Activated CD4-positive, alpha-beta T cell treated with anti-CD3 and anti-CD28 coated beads for 36 hours (primary cell): ENCODE measurements around the gene BATF2. TPM values are rescaled to one million over a fixed set of nuclear protein-coding genes. Genes with fewer than 3 reads are reported as not detected.
"Not testable (repeated sequence)": the region's sequence is repeated elsewhere in the genome, so short reads cannot be mapped to it uniquely, and the experiment has no call there.

Experiments used
- ATAC-seq: fragments of 200-7000 bp; cut with Tn5 transposase; one replicate; pipeline ENCODE4 v1.10.0; 2021; ENCODE audit warnings: mild to moderate bottlenecking, moderate library complexity
- CTCF ChIA-PET: fragments of 350-600 bp; sonication (Branson Sonifier 250); formaldehyde crosslinking; loops from one replicate; lab custom pipeline; 2021; ENCODE audit warnings: antibody characterized with exemption; lab: Charles Lee
- POLR2A ChIA-PET: fragments of 350-600 bp; sonication (Branson Sonifier 250); formaldehyde crosslinking; loops from one replicate; lab custom pipeline; 2021; ENCODE audit warnings: antibody characterized with exemption, inconsistent platforms; lab: Charles Lee
- DNase-seq: peaks from one replicate; pipeline ENCODE4 v3.0.0-alpha.2; 2020
- H3K27ac Mint-ChIP-seq: one replicate; pipeline ENCODE4 v1.8.0; 2021; ENCODE audit warnings: mixed read lengths
- H3K27me3 Mint-ChIP-seq: one replicate; pipeline ENCODE4 v1.8.0; 2021; ENCODE audit warnings: mixed read lengths
- H3K36me3 Mint-ChIP-seq: one replicate; pipeline ENCODE4 v1.8.0; 2021; ENCODE audit warnings: low read depth, mixed read lengths
- H3K4me1 Mint-ChIP-seq: one replicate; pipeline ENCODE4 v1.8.0; 2021; ENCODE audit warnings: mixed read lengths
- H3K4me3 Mint-ChIP-seq: one replicate; pipeline ENCODE4 v1.8.0; 2021; ENCODE audit warnings: mild to moderate bottlenecking, moderate library complexity, mixed read lengths
- H3K9me3 Mint-ChIP-seq: one replicate; pipeline ENCODE4 v1.8.0; 2021; ENCODE audit warnings: low read depth, mixed read lengths
- intact Hi-C, 2 experiments: fragments of 100-400 bp; cut with DNase I in 1 of 2; cut with micrococcal nuclease in 1 of 2; formaldehyde crosslinking; loops; one replicate each; pipeline versions ENCODE4 v1.14.2 to v1.15.1; 2022 to 2024; cut with DNase I, micrococcal nuclease
- total RNA-seq, 2 experiments: library from RNA; stranded (reverse); gene quantifications; one replicate each; pipeline ENCODE4 v1.2.3, GENCODE V29; 2021

The BATF2 gene
- total RNA-seq, 2 experiments from 2014 or later = not detected

GRCh38 chr11:65013888-65014725 lies 17.3 kb upstream of the BATF2 start, which contains the start of gene ARL2:
TSS of gene ARL2 (plus strand) at chr11:65014160. CDS start at chr11:65014208, 48 bp downstream.
- Mint-ChIP-seq H3K36me3 (peaks cover 16% of the 10 kb centered on the region), H3K27me3 (no peaks in the 10 kb centered on the region), H3K4me1 (peaks cover 25% of the 10 kb centered on the region), H3K4me3 (peak within 1 kb of the TSS; percentile 86), H3K9me3 (no peaks in the 10 kb centered on the region), H3K27ac (peak within 1 kb of the TSS; percentile 96)
- intact Hi-C loops = loop anchor here (1.0 to 5.0 kb wide), 17 partner anchors 13 to 303 kb away; partner anchors contain the start of genes ATG2A (in 2 of the 2), SAC3D1 (in 2 of the 2), SNX15 (in 2 of the 2) and VPS51 (in 2 of the 2)
- DNase-seq (peak; percentile 90), ATAC-seq (peak; percentile 74)
- ChIA-PET CTCF (interaction anchor here (0.6 to 3.1 kb wide), 25 partner anchors 13 to 307 kb away, joined by 3 to 41 read pairs (median 3); partner anchors contain the start of genes BATF2, CDC42BPG, MAJIN and SF1), POLR2A (interaction anchor here (0.6 kb wide), 2 partner anchors 27 to 253 kb away, joined by 3 to 4 read pairs; partner anchors contain the start of gene SAC3D1)

GRCh38 chr11:65013130-65013887 lies 16.5 kb upstream of the BATF2 start:
- peaks cover 25% of the 10 kb centered on the region for H3K4me1 Mint-ChIP-seq
- peaks cover 14% of the 10 kb centered on the region for H3K36me3 Mint-ChIP-seq
- DNase-seq (peak; percentile 96), ATAC-seq (peak; percentile 87)
- ChIA-PET POLR2A (interaction anchor here (0.6 kb wide), 1 partner anchor 252 kb away, joined by 4 read pairs; no protein-coding TSS in a partner anchor), CTCF (interaction anchor here (0.6 to 3.1 kb wide), 28 partner anchors 11 to 1813 kb away, joined by 3 to 41 read pairs (median 4); partner anchors contain the start of genes BATF2, CDC42BPG, MAJIN and SNX15)
- H3K27me3 Mint-ChIP-seq = no peaks in the 10 kb centered on the region
- peak overlapping the region; percentile 96 for H3K27ac Mint-ChIP-seq
- intact Hi-C loops = loop anchor here (1.0 to 5.0 kb wide), 10 partner anchors 27 to 304 kb away; partner anchors contain the start of genes ATG2A (in 2 of the 2), VPS51 (in 2 of the 2), ZNHIT2 (in 2 of the 2) and POLA2 (in 1 of the 2)
- peak overlapping the region; percentile 83 for H3K4me3 Mint-ChIP-seq
- no peaks in the 10 kb centered on the region for H3K9me3 Mint-ChIP-seq

- ATAC-seq (no peak), DNase-seq (no peak)
- Mint-ChIP-seq H3K27me3 (no peaks in the 10 kb centered on the region), H3K4me3 (no peak overlapping the region), H3K36me3 (no peaks in the 10 kb centered on the region), H3K27ac (no peak overlapping the region), H3K9me3 (no peaks in the 10 kb centered on the region), H3K4me1 (peaks cover 8% of the 10 kb centered on the region)
- ChIA-PET POLR2A (interaction anchor here (0.6 kb wide), 1 partner anchor 892 kb away, joined by 5 read pairs; no protein-coding TSS in a partner anchor), CTCF (interaction anchor here (0.6 kb wide), 1 partner anchor 168 kb away, joined by 3 read pairs; no protein-coding TSS in a partner anchor)
- intact Hi-C loops = no loop called here
Measured at GRCh38 chr11:65008873-65009272, 12.1 kb upstream of the BATF2 start.

GRCh38 chr11:65008016-65008415 lies 11.2 kb upstream of the BATF2 start:
- ChIA-PET CTCF (no interaction called here), POLR2A (no interaction called here)

GRCh38 chr11:65003968-65004367 lies 7.2 kb upstream of the BATF2 start:
- H3K9me3 Mint-ChIP-seq, ATAC-seq, H3K27ac Mint-ChIP-seq, H3K4me1 Mint-ChIP-seq, POLR2A ChIA-PET, intact Hi-C loops, DNase-seq, CTCF ChIA-PET, H3K36me3 Mint-ChIP-seq, H3K4me3 Mint-ChIP-seq, H3K27me3 Mint-ChIP-seq: not testable (repeated sequence)

More at GRCh38 chr11:65008016-65008415, 11.2 kb upstream of the BATF2 start:
- peaks cover 3% of the 10 kb centered on the region for H3K4me1 Mint-ChIP-seq
- H3K27me3 Mint-ChIP-seq = no peaks in the 10 kb centered on the region
- no peaks in the 10 kb centered on the region for H3K9me3 Mint-ChIP-seq
- H3K36me3 Mint-ChIP-seq = no peaks in the 10 kb centered on the region
- no peak overlapping the region for H3K27ac Mint-ChIP-seq
- no peak overlapping the region for H3K4me3 Mint-ChIP-seq
- ATAC-seq (no peak), DNase-seq (no peak)
- intact Hi-C loops = no loop called here

- intact Hi-C loops = no loop called here
- Mint-ChIP-seq H3K9me3 (no peaks in the 10 kb centered on the region), H3K36me3 (no peaks in the 10 kb centered on the region), H3K27me3 (no peaks in the 10 kb centered on the region), H3K4me1 (peaks cover 3% of the 10 kb centered on the region), H3K4me3 (no peak overlapping the region), H3K27ac (no peak overlapping the region)
- DNase-seq (no peak), ATAC-seq (no peak)
- CTCF ChIA-PET = interaction anchor here (0.6 to 1.3 kb wide), 2 partner anchors 9 to 327 kb away, joined by 3 read pairs; no protein-coding TSS in a partner anchor
- POLR2A ChIA-PET = no interaction called here
Measured at GRCh38 chr11:65003282-65003681, 6.5 kb upstream of the BATF2 start.

- ATAC-seq (no peak), DNase-seq (no peak)
- Mint-ChIP-seq H3K4me3 (no peak overlapping the region), H3K4me1 (peaks cover 4% of the 10 kb centered on the region), H3K27me3 (no peaks in the 10 kb centered on the region), H3K27ac (no peak overlapping the region), H3K36me3 (no peaks in the 10 kb centered on the region), H3K9me3 (no peaks in the 10 kb centered on the region)
- intact Hi-C loops = no loop called here
- ChIA-PET POLR2A (no interaction called here), CTCF (interaction anchor here (1.3 kb wide), 1 partner anchor 10 kb away, joined by 3 read pairs; no protein-coding TSS in a partner anchor)
Measured at GRCh38 chr11:65002706-65003105, 5.9 kb upstream of the BATF2 start.

- no peaks in the 10 kb centered on the region for H3K36me3 Mint-ChIP-seq
- H3K4me3 Mint-ChIP-seq = no peak overlapping the region
- POLR2A ChIA-PET = interaction anchor here (0.6 to 0.7 kb wide), 2 partner anchors 38 to 52 kb away, joined by 3 read pairs; no protein-coding TSS in a partner anchor
- H3K9me3 Mint-ChIP-seq = no peaks in the 10 kb centered on the region
- intact Hi-C loops = no loop called here
- ATAC-seq (no peak), DNase-seq (no peak)
- H3K4me1 Mint-ChIP-seq = peaks cover 8% of the 10 kb centered on the region
- CTCF ChIA-PET = interaction anchor here (0.8 to 1.0 kb wide), 2 partner anchors 13 to 150 kb away, joined by 3 read pairs; no protein-coding TSS in a partner anchor
- H3K27ac Mint-ChIP-seq = no peak overlapping the region
- peaks cover 5% of the 10 kb centered on the region for H3K27me3 Mint-ChIP-seq
Measured at GRCh38 chr11:64999478-64999877, 2.7 kb upstream of the BATF2 start.

GRCh38 chr11:64998690-64999431 lies 2.1 kb upstream of the BATF2 start:
- Mint-ChIP-seq H3K4me1 (peaks cover 8% of the 10 kb centered on the region), H3K27me3 (peaks cover 5% of the 10 kb centered on the region), H3K36me3 (no peaks in the 10 kb centered on the region), H3K9me3 (no peaks in the 10 kb centered on the region), H3K27ac (peak overlapping the region; percentile 49), H3K4me3 (no peak overlapping the region)
- no peak for ATAC-seq
- CTCF ChIA-PET = interaction anchor here (0.6 to 1.5 kb wide), 3 partner anchors 8 to 195 kb away, joined by 3 to 4 read pairs (median 3); no protein-coding TSS in a partner anchor
- no peak for DNase-seq
- POLR2A ChIA-PET = interaction anchor here (0.6 to 0.7 kb wide), 2 partner anchors 38 to 52 kb away, joined by 3 read pairs; no protein-coding TSS in a partner anchor
- intact Hi-C loops = no loop called here

- H3K27me3 Mint-ChIP-seq = peaks cover 5% of the 10 kb centered on the region
- intact Hi-C loops = no loop called here
- peaks cover 8% of the 10 kb centered on the region for H3K4me1 Mint-ChIP-seq
- DNase-seq = peak; percentile 33
- no peaks in the 10 kb centered on the region for H3K9me3 Mint-ChIP-seq
- CTCF ChIA-PET = interaction anchor here (0.6 to 1.5 kb wide), 3 partner anchors 8 to 35 kb away, joined by 3 to 4 read pairs (median 4); no protein-coding TSS in a partner anchor
- peak; percentile 51 for ATAC-seq
- H3K27ac Mint-ChIP-seq = peak overlapping the region; percentile 49
- H3K36me3 Mint-ChIP-seq = no peaks in the 10 kb centered on the region
- POLR2A ChIA-PET = no interaction called here
- H3K4me3 Mint-ChIP-seq = no peak overlapping the region
Measured at GRCh38 chr11:64998141-64998540, 1.4 kb upstream of the BATF2 start.
